SJSA1 (cell line): ENCODE results near the gene C16orf95. TPM values are rescaled to one million over a fixed set of nuclear protein-coding genes. Genes with fewer than 3 reads are reported as not detected.
A peak's percentile ranks its signal among the peaks of the same experiment; 100 is the strongest.
"Not testable (repeated sequence)": the region's sequence is repeated elsewhere in the genome, so short reads cannot be mapped to it uniquely, and the experiment has no call there.

ENCODE experiments used
- DNase-seq, 2 experiments: peaks; one replicate each; pipeline ENCODE4 v3.0.0-alpha.2; 2015 to 2020; ENCODE audit warnings: low spot score in 2 of 2, low read depth in 1 of 2
- H3K27ac ChIP-seq: fragments of 250-450 bp; sonication (Bioruptor Pico); 2 replicates; pipeline ENCODE4 v1.5.1; 2020; ENCODE audit warnings: mild to moderate bottlenecking, moderate library complexity
- H3K27me3 ChIP-seq: fragments of 250-450 bp; sonication (Bioruptor Pico); replicated peaks from 2 replicates; pipeline ENCODE4 v1.5.1; 2020; ENCODE audit warnings: mild to moderate bottlenecking, moderate library complexity
- H3K36me3 ChIP-seq: fragments of 250-450 bp; sonication (Bioruptor Pico); 2 replicates; pipeline ENCODE4 v1.5.1; 2020; ENCODE audit warnings: mild to moderate bottlenecking
- H3K4me1 ChIP-seq: fragments of 250-450 bp; sonication (Bioruptor Pico); replicated peaks from 2 replicates; pipeline ENCODE4 v1.6.1; 2021; ENCODE audit warnings: mild to moderate bottlenecking
- H3K4me3 ChIP-seq: fragments of 250-450 bp; sonication (Bioruptor Pico); 2 replicates; pipeline ENCODE4 v1.5.1; 2020; ENCODE audit warnings: mild to moderate bottlenecking
- H3K9me3 ChIP-seq: fragments of 250-450 bp; sonication (Bioruptor Pico); replicated peaks from 2 replicates; pipeline ENCODE4 v1.5.1; 2020; ENCODE audit warnings: mild to moderate bottlenecking
- total RNA-seq: library from RNA; depleted of rRNA; stranded (reverse); fragments of >200 nt; shearing (Covaris generic); gene quantifications from 2 replicates; pipeline ENCODE4 v1.2.3, GENCODE V29; 2014; rRNA removed

C16orf95 gene
- total RNA-seq, 1 experiment from 2014 or later = 4.9 TPM

- Histone ChIP-seq H3K27ac (no peak overlapping the region), H3K36me3 (no peaks in the 10 kb centered on the region), H3K9me3 (0 out of 2 replicates have a peak, but pooled peaks cover 3% of the 10 kb centered on the region), H3K4me3 (no peak overlapping the region), H3K4me1 (peaks cover 55% of the 10 kb centered on the region), H3K27me3 (no peaks in the 10 kb centered on the region)
- DNase-seq = no peak
These were observed 49.6 kb downstream of the C16orf95 start for GRCh38 chr16:87267566-87267965.

- Histone ChIP-seq H3K27ac (no peak overlapping the region), H3K4me3 (no peak overlapping the region), H3K4me1 (peaks cover 52% of the 10 kb centered on the region), H3K9me3 (0 out of 2 replicates have a peak, but pooled peaks cover 3% of the 10 kb centered on the region), H3K27me3 (no peaks in the 10 kb centered on the region), H3K36me3 (no peaks in the 10 kb centered on the region)
- peak in 1 of 2 experiments; percentile 49 for DNase-seq
These were observed 50.3 kb downstream of the C16orf95 start for GRCh38 chr16:87266846-87267245.

GRCh38 chr16:87265261-87265660, 51.9 kb downstream of the C16orf95 start:
- Histone ChIP-seq H3K27me3 (no peaks in the 10 kb centered on the region), H3K4me3 (no peak overlapping the region)
- no peak for DNase-seq

GRCh38 chr16:87264634-87265033, 52.6 kb downstream of the C16orf95 start:
- peak; percentile 67 to 70 for DNase-seq
- Histone ChIP-seq H3K27me3 (no peaks in the 10 kb centered on the region), H3K27ac (no peak overlapping the region), H3K36me3 (no peaks in the 10 kb centered on the region), H3K9me3 (peaks cover 9% of the 10 kb centered on the region; the same call in 1 of the 2 replicates), H3K4me3 (no peak overlapping the region), H3K4me1 (peaks cover 36% of the 10 kb centered on the region)

More at GRCh38 chr16:87265261-87265660, 51.9 kb downstream of the C16orf95 start:
- H3K36me3 ChIP-seq = no peaks in the 10 kb centered on the region
- peaks cover 36% of the 10 kb centered on the region for H3K4me1 ChIP-seq
- no peak overlapping the region for H3K27ac ChIP-seq
- H3K9me3 ChIP-seq = peaks cover 9% of the 10 kb centered on the region; the same call in 1 of the 2 replicates

GRCh38 chr16:87263418-87264052, 53.7 kb downstream of the C16orf95 start:
- Histone ChIP-seq H3K4me3 (no peak overlapping the region), H3K9me3 (peaks cover 9% of the 10 kb centered on the region; the same call in 1 of the 2 replicates), H3K4me1 (peaks cover 36% of the 10 kb centered on the region), H3K36me3 (no peaks in the 10 kb centered on the region), H3K27me3 (no peaks in the 10 kb centered on the region), H3K27ac (no peak overlapping the region)
- DNase-seq = no peak

GRCh38 chr16:87259431-87259830, 57.8 kb downstream of the C16orf95 start:
- Histone ChIP-seq H3K4me3 (no peak overlapping the region), H3K27me3 (no peaks in the 10 kb centered on the region), H3K4me1 (peaks cover under 1% of the 10 kb centered on the region), H3K27ac (no peak overlapping the region), H3K9me3 (peaks cover 6% of the 10 kb centered on the region; the same call in 1 of the 2 replicates), H3K36me3 (no peaks in the 10 kb centered on the region)
- no peak for DNase-seq

GRCh38 chr16:87258653-87259052, 58.5 kb downstream of the C16orf95 start:
- H3K9me3 ChIP-seq, H3K4me1 ChIP-seq, H3K36me3 ChIP-seq, H3K4me3 ChIP-seq, H3K27ac ChIP-seq, H3K27me3 ChIP-seq, DNase-seq: not testable (repeated sequence)

- Histone ChIP-seq H3K36me3 (no peaks in the 10 kb centered on the region), H3K27me3 (no peaks in the 10 kb centered on the region), H3K4me3 (no peak overlapping the region), H3K4me1 (peaks cover 6% of the 10 kb centered on the region; the same call in 1 of the 2 replicates), H3K9me3 (peaks cover 3% of the 10 kb centered on the region; the same call in 1 of the 2 replicates), H3K27ac (no peak overlapping the region)
- no peak for DNase-seq
These were observed 61.3 kb downstream of the C16orf95 start for GRCh38 chr16:87255866-87256265.

GRCh38 chr16:87254734-87255133, 62.5 kb downstream of the C16orf95 start:
- Histone ChIP-seq H3K36me3 (no peaks in the 10 kb centered on the region), H3K27ac (no peak overlapping the region), H3K4me3 (no peak overlapping the region), H3K4me1 (peaks cover 6% of the 10 kb centered on the region; the same call in 1 of the 2 replicates), H3K9me3 (no peaks in the 10 kb centered on the region), H3K27me3 (no peaks in the 10 kb centered on the region)
- no peak for DNase-seq

GRCh38 chr16:87254296-87254695, 62.9 kb downstream of the C16orf95 start:
- no peaks in the 10 kb centered on the region for H3K36me3 ChIP-seq
- peaks cover 6% of the 10 kb centered on the region; the same call in 1 of the 2 replicates for H3K4me1 ChIP-seq
- no peaks in the 10 kb centered on the region for H3K9me3 ChIP-seq

GRCh38 chr16:87253536-87253935, 63.7 kb downstream of the C16orf95 start:
- Histone ChIP-seq H3K9me3 (no peaks in the 10 kb centered on the region), H3K27me3 (no peaks in the 10 kb centered on the region), H3K4me3 (no peak overlapping the region), H3K4me1 (peaks cover 6% of the 10 kb centered on the region; the same call in 1 of the 2 replicates), H3K36me3 (no peaks in the 10 kb centered on the region), H3K27ac (no peak overlapping the region)
- DNase-seq = no peak

More at GRCh38 chr16:87254296-87254695, 62.9 kb downstream of the C16orf95 start:
- no peak overlapping the region for H3K27ac ChIP-seq
- H3K27me3 ChIP-seq = no peaks in the 10 kb centered on the region
- H3K4me3 ChIP-seq = no peak overlapping the region
- no peak for DNase-seq

Other genes with a start within 250 kb of the C16orf95 start
- 26.2 and 27.2 TPM in 2 replicates for gene FBXO31, start 66.4 kb upstream of the C16orf95 start, total RNA-seq
- 16.9 and 21.3 TPM in 2 replicates for gene MAP1LC3B, start 74.9 kb upstream of the C16orf95 start, total RNA-seq
- 6.8 and 10.7 TPM in 2 replicates for gene ZCCHC14, start 175.6 kb upstream of the C16orf95 start, total RNA-seq